Activated CD8-positive, alpha-beta memory T cell treated with anti-CD3 and anti-CD28 coated beads, Interleukin-2, amount 50 U/mL, for 1 hour (primary cell): ENCODE data around the gene PRKAG3.
"Not testable (repeated sequence)": the region's sequence is repeated elsewhere in the genome, so short reads cannot be mapped to it uniquely, and the experiment has no call there.

Source experiments
- DNase-seq: peaks from one replicate; pipeline ENCODE4 v3.0.0-alpha.2; 2020; ENCODE audit errors: extremely low read depth

The PRKAG3 gene

DNA sequence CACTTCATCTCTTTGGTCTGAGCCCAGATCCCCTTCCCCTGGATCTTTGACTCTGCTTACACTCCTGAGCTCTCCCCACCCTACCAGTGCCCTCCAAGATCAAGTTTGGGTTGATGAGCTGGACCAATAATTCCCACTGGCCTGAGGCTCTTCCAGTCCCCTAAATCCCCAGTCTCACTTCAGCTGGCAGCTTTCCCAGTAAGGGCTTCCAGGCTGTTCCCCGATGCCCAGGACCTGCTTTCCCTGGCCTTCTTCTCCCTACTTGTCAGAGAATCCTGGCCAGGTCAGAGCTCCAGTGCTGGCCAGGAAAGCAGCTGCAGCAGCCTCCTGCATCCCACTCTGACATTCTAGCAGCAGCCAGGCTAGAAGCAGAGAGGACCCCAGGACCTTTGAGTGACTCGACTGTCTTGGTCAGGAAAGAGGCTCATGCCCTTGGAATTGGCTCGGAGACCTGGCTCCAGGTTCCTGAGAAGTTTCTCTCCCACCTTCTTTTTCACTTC lies 31.5 kb upstream of the PRKAG3 start:
- no peak for DNase-seq

DNA sequence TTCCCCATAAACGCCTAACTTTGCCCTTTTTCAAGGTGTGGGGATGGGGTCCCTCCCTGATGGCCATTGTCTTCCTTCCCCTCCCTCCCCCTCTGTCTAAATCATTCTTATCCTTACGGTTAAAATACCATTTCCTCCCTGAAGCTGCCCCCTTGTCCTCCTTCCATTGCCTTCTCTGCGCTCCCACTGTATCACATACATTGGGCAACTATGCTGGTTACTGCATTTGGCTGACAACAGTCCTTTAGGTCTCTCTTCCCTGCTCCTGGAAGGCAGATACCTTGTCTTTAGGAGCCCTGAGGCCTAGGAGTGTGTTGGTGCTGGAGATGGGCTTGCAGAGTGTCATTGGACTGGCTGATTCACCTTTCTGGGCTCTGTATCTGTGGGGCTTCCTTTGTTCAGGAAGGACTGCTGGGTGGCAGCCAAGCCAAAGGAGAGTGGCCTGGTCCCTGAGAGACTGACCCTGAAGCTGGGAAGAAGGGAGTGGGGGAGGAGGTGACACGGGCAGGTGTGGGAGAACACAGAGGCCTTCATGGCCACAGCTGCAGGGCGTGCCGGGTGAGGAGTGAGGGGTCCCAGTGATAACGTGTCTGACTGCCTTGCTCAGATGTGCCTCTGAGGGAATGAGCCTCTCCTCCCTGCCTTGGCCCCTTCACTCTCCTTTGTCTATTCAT lies 30.2 kb upstream of the PRKAG3 start:
- no peak for DNase-seq

DNA sequence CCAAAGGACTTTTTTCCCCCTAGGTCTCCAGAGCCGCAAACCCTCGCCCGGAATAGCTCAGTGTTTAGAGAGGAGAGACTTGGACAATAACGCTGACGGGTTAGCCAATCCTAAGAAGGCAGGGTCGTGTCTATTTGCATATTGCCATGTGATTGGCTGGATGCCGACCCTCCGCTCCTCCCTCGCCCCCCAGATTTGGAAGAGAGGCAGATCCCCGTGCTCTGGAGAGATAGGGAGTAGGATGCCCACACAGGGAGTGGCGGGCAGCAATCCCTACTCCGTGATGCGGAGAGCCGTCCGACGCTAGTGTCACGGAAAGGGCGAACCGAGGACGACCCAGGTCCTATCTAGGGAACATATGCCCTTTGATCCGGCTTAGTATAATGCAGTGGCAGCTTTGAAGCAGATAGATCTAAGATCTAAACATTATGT lies 29.4 kb upstream of the PRKAG3 start:
- no peak for DNase-seq

DNA sequence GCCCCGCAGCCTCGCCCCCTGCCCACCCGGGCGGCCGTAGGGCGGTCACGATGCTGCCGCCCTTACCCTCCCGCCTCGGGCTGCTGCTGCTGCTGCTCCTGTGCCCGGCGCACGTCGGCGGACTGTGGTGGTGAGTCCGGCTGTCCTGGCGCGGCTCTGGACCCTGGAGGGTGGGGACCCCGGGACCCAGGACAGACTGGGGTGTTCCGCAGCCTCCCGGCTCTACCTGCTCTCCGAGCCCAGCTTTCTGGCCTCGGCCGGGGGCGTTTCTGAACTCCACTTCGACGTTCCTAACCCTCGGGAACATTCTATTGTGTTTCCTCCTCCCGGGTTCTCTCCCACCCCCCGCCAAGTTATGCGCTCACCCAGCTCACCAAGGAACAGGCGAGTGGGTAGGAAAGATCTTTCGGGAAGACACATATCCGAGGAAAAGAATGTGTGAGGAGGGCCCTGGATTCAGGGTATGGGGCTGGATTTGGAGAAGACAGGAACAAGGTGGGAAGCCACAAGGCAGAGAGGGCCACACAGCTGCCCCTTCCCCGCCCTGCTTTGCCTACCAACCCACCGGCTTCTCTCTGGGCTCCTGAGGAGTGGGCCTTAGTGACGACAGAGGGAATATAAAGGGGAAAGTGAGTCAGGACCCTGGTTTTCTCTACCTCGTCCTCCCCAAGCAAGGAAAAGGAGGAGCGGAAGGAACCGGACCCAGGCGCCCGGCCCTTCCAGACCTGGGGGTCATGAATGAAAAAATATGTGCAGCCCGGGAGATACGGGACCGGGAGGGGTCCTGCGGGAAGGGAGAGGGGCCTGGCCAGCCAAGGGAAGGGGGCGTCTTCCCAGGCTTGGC lies 28.6 kb upstream of the PRKAG3 start:
- DNase-seq: no peak

DNA sequence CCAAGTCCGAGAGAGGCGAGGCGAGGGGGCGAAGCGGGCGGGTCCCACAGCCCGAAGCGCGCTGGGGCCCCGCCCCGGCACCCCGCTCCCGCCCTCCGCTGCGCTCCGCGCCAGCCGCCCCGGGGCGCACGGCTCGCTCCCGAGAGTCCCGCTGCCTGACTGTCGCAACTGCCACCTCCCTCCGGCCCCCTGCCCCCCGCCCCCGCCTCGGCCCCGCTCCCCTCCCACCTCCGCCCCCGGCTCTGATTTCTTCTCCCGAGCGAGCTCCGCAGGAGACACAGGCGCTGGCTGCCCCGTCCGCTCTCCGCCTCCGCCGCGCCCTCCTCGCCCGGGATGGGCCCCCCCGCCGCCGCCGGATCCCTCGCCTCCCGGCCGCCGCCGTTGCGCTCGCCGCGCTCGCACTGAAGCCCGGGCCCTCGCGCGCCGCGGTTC lies 28.0 kb upstream of the PRKAG3 start, which contains the start of gene WNT6:
TSS of gene WNT6 (plus strand) at position 250 of the 432 bp plus-strand sequence. CDS start 233 bp downstream, outside the sequence.
- DNase-seq: no peak

DNA sequence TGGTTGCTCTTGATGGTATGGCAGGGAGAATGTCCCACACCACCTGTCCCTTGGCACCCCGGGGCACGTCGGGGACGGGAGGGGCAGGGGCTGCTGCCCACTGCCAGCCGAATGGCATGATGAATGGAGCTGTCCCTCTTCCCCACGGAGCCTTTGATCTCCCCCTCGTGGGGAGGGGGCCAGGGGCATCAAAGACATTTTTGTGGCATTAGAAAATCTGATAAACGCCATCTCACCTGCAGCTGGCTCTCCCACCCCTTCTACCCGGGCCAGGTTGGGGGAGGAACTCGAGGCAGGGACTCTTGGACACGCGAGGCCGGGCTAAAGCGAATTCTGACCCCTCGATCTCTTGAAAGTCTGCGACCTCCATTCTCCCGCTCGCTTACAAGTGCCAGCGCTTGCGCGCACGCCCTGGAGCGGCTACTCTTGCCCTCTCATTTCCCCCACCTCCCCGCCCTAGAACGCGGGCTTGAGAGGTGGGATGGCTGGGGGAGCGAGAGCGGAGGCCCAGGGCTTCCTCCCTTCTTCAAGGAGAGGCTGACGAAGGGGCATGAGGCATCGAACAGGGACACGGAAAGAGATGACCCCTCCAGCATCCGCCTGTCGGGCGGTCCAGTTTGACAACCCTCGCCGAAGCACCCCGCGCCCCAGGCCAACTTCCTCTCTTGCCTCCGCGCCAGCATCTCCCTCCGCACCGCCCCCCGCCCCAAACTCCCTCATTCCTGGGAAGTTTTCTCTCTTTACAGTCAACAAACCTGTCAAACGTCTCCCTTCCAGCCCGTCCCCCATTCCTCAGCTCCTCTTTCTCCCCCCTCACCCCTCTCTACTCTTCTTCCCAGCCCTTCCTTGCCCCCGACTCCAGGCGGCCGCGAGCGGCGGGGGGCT lies 27.3 kb upstream of the PRKAG3 start:
- DNase-seq: no peak

DNA sequence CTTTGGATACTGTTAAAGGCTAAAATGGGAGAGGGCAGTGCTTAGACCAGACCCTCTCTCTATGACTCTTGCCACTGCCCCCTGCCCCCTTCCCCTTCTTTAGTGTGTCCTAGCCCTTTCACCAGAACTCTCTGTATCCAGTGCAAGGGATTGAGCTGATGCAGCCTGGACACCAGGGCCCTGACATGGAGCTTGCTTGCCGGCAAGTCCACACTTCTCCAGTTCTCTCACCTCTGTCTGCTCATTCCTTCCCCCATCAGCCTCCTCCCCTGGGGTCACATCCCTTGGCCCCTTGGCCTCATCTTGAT lies 26.5 kb upstream of the PRKAG3 start:
- no peak for DNase-seq

DNA sequence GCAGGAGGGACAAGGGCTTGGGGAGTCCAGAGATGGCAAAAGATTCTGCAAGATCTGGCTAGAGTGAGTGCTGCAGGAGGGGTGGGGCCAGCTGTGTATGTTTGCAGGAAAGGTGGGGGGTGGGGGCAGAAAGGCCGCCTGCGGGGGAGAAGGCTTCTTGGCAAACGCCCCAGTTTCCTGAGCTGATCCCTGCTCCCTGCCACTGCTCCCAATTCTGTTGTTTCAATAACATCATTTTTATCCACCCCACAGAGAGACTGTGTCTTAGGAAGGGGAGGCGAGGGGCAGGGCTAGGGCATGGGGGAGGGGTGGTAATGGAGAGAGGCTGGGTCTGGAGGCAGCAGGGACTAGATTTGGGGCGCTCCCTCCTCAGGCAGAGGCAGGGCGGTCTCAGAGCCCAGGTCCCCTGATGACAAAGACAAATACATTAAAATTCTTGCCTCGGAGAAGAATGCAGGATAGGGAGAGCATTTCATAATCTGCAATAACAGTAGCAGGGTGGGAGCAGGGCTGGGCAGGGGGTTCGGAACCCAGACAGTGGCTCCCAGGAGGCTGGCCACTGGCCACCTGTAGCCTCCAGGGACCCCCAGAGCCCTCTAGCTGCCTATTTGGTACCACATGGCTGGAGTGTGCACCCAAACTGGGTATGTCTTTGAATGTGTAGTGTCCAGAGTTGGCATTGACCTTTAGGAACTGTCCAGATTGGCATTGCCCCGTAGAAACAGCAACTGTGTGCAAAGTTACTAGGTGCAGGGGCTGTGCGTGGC lies 26.0 kb upstream of the PRKAG3 start:
- DNase-seq: no peak

DNA sequence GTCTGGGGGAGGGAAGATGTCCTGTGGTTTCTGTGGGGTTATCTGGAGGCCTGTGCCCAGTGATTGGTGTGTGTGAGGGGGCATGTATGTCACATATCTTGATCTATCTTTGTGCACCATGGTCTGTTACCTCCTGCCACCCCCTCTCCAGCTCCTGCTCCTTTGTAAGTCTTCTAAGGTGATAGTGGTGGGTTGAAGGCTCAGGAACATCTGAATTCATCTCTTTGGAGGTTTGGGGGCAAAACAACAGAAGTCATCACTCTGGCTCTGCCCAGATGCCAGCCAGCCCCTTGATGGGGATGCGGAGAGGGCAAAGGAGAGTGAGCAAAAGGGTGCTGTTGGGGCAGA lies 25.3 kb upstream of the PRKAG3 start:
- DNase-seq: no peak

DNA sequence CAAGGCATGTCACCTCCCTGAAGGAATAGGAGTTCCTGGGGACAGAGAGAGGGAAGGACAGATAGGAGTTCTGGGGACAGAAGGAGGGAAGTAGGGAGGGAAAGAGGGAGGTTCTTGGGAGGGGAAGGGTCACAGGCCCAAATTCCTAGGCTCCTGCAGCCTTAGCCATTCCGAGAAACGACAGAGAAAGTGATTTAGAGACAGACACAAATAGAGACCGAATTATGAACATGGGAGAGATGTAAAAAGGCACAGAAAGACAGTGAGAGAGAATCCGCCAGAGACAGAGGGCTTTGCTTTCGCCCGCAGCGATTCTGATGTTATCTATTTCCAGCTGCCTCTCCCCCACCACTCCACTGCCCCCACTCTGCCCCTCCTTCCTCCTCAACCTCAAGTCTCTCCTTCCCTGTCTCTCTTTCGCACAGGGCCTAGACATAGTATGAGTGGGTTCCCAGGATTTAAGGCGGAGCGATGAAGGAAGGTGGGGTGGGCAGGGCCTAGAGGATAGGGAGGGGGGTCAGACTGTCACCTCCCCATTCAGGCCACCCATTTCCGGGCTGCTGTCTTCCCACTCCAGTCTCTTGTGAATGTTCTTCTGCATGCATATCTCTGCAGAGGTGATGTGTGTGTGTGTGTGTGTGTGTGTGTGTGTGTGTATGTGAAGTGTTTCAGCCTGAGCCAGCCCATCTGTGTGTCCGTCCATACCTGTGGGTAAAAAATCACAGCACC lies 24.7 kb upstream of the PRKAG3 start:
- no peak for DNase-seq

DNA sequence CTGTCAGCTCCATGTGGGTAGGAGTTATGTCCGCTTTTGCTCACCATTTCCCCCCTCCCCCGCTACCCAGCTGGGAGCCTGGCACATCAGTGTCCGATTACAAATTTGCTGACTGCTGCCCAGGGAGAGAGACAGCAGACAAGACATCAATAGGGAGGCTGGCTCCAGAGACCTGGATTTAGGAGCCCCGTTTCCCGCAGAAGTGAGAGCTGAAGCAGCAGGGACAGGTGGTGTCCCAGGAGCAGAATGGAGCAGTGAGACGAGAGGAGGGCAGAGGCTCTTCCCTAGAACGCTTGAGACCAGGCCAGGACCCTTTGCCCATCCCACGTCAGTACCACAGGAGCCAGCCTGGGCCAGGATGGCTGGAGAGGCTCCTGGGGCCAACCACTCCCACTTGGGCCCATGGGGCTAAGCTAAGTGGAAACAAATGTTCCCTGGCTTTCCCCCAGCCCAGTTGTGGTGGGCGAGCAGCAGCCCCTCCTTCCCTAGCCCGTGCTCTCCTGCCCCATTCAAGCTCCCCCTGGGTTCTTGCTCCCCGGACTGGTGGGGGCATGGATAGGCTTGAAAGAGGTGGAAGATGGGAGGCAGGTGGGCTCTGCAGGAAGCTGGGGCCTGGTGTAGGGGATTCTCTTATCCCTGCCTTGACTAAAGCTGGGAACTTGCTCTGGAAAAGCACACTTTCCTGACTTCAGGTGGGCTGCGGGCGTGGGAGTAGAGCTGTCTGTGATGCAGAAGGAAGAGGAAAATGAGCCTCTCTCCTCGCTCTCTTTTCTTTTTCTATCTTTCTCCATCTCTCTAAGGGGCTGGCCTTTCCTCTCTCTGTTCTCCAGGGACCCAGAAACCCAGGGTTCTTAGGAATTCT lies 23.9 kb upstream of the PRKAG3 start:
- DNase-seq: no peak

DNA sequence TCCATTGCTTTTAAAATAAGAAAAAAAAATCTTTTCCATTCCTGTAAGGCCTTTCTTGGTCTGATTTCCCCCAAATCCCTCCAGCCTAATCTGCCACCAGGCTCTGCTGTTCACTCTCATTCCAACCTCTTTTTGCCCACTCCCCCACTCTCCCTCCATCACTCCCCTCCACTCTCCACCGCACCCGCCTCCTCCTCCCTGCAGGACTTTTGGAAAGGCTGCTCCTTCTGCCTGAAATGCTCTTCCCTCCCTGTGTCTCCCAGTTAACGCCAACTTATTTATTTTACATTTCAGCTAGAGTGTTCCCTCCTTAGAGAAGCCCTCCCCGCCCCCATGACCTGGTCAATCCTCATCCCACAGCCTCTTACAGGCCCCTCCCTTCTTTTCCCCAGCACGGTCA lies 23.3 kb upstream of the PRKAG3 start:
- DNase-seq: no peak

DNA sequence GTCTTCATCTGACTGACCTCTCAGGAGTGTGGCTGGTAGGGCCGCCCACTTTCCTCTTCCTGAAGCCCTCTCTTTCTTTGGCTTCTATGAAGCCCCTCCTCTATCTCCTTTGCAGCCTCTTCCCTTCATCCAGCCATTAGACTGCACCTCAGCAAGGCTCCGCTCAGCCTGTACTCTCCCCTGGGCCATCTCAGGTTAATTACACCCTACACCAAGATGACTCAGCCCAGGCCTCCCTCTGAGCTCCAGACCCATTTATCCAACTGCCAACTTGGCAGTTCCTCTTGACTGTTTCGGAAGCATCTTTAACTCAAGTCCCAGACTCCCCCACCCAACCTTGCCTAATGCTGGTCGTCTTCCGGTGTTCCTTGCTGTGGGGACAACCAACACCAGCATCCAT lies 22.2 kb upstream of the PRKAG3 start:
- no peak for DNase-seq

DNA sequence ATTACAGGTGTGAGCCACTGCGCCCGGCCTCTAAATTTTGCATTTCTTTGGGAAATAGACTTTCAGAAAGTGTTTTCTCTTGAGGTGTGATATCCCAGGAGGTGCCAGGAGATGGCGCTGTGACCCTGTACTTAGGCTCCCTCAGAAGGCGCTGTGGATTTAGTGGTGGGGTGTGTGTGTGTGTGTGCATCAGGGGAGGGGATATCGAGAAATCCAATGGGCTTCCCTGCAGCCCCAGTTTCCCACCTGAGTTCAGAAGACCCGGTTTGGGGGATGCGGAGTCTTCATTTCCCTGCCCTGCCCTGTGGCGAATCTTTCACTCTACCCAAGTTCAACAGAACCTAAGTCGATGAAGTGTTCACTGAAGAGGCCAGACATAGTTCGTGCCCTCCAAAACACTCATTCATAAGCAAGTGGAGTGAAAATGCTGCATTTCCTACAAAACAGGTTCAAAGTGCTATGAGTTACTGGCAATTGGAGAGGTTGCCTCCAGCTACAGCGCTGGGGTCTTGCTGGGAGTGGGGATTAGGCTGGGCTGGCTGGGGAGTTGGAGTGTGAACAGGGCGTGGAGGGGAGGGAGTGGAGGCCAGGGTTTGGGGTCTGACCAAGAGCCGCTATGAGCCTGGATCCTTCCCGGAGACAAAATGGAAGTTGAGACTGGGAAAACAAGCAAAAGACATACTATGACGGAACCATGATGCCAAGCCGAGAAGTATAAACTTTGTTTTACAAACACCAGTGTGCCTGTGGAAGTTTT lies 21.5 kb upstream of the PRKAG3 start:
- peak; percentile 20 for DNase-seq

DNA sequence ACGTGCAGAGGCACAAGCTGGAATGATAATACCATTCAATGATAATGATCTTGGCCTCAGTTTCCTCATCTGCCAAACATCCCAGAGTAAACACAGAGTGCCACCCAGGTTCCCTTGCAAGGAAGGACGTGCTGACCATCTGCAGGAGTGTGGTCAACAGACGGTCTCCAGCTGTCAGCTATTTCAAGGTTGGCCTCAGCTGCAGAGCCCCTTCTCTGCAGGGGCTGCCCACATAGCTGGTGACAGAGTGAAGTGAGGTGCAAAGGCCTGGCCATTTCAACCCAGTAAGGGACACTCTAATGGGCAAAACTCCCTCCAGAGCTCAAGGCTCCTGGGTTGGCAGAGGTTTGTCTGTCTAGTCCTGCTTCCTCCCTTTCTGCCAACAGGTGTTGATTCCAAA lies 19.7 kb upstream of the PRKAG3 start:
- no peak for DNase-seq

DNA sequence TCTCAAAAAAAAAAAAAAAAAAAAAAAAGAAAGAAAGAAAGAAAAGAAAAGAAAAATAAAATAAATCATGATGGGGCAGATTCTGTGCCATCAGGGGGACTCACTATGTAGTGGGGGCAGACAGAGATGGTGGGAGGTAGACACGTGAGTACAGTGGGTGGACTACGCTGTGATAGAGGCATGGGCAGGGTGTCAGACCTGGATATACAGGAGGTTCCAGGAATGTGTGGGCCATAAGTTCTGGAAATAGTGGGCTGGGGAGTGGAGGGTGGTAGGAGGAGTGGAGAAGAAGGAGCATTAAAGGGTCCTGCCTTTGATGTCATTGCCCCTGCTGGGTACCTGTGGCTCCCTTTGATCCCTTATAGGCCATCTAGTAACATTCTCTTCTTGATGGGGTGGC lies 19.2 kb upstream of the PRKAG3 start:
- no peak for DNase-seq

DNA sequence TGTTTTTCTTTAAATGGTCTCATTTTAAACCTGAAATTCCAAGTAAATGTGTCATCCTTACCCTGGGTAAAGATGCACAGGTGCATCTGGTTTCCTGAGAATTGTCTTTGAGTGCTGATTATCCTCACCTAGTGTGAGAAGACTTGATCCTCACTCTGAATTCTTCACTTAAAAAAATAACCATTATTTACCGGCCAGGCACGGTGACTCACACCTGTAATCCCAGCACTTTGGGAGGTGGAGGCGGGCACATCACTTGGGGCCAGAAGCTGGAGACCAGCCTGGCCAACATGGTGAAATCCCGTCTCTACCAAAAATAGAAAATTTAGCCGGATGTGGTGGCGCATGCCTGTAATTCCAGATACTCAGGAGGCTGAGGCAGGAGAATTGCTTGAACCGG lies 18.1 kb upstream of the PRKAG3 start:
- no peak for DNase-seq

DNA sequence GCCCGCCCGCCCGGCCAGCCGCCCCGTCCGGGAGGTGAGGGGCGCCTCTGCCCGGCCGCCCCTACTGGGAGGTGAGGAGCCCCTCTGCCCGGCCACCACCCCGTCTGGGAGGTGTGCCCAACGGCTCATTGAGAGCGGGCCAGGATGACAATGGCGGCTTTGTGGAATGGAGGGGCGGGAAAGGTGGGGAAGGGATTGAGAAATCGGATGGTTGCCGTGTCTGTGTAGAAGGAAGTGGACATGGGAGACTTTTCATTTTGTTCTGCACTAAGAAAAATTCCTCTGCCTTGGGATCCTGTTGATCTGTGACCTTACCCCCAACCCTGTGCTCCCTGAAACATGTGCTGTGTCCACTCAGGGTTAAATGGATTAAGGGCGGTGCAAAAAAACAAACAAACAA lies 15.4 kb upstream of the PRKAG3 start:
- DNase-seq: not testable (repeated sequence)

DNA sequence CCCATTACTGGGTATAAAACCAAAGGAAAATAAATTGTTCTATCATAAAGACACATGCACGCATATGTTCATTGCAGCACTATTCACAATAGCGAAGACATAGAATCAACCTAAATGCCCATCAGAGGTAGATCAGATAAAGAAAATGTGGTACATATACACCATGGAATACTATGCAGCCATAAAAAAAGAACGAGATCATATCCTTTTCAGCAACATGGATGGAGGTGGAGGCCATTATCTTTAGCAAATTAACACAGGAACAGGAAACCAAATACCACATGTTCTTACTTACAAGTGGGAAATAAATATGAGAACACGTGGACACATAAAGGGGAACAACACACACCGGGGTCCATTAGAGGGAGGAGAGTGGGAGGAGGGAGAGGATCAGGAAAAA lies 12.7 kb upstream of the PRKAG3 start:
- not testable (repeated sequence) for DNase-seq
